HFFc6 (cell line): Measurements from ENCODE around the gene CHAF1A. TPM values are rescaled to one million over a fixed set of nuclear protein-coding genes. Genes with fewer than 3 reads are reported as not detected.

Source experiments
- DNase-seq: peaks from one replicate; pipeline ENCODE4 v3.0.0-alpha.2; 2018
- H3K27ac Mint-ChIP-seq: 2 replicates; pipeline ENCODE4 v1.8.0; 2020; ENCODE audit warnings: mild to moderate bottlenecking, mixed read lengths
- H3K27me3 Mint-ChIP-seq: 2 replicates; pipeline ENCODE4 v1.8.0; 2021; ENCODE audit warnings: mild to moderate bottlenecking, moderate library complexity, mixed read lengths; ENCODE audit not compliant: insufficient read depth
- H3K36me3 Mint-ChIP-seq: 2 replicates; pipeline ENCODE4 v1.8.0; 2021; ENCODE audit warnings: low read depth, mixed read lengths
- H3K4me1 Mint-ChIP-seq: 2 replicates; pipeline ENCODE4 v1.8.0; 2020; ENCODE audit warnings: low read depth, mixed read lengths
- H3K4me3 Mint-ChIP-seq: 2 replicates; pipeline ENCODE4 v1.8.0; 2020; ENCODE audit warnings: mild to moderate bottlenecking, moderate library complexity, mixed read lengths
- H3K9me3 Mint-ChIP-seq: 2 replicates; pipeline ENCODE4 v1.8.0; 2020; ENCODE audit warnings: mild to moderate bottlenecking, mixed read lengths
- CTCF ChIP-seq: fragments of 200-600 bp; sonication (generic); IDR thresholded peaks from 2 replicates; pipeline ENCODE4 v1.5.0; 2021; ENCODE audit warnings: antibody characterized with exemption, mild to moderate bottlenecking
- total RNA-seq, 6 experiments: library from RNA; stranded (reverse); fragmentation: NEBNext Ultra II Directional; extraction: Animal tissue kit (Norgen Biotek cat#: 25700); gene quantifications; 2 replicates in 1 of 6; 3 replicates in 5 of 6; pipeline ENCODE4 v1.2.3, GENCODE V29; 2021

The CHAF1A gene
- total RNA-seq, 6 experiments from 2014 or later = 18.3 to 26.3 (median 24.4) TPM

- DNase-seq = no peak
- Mint-ChIP-seq H3K27me3 (no peaks in the 10 kb centered on the region), H3K27ac (peak overlapping the region; percentile 54), H3K4me1 (peaks cover 29% of the 10 kb centered on the region), H3K4me3 (no peak overlapping the region; the same call in 1 of the 2 replicates), H3K36me3 (peaks cover 18% of the 10 kb centered on the region), H3K9me3 (no peaks in the 10 kb centered on the region)
- TF ChIP-seq CTCF = no peak
These were observed 12.4 kb downstream of the CHAF1A start for GRCh38 chr19:4414800-4415321.

- Mint-ChIP-seq H3K27me3 (no peaks in the 10 kb centered on the region), H3K27ac (peak overlapping the region; percentile 54), H3K4me3 (no peak overlapping the region; the same call in 1 of the 2 replicates), H3K36me3 (peaks cover 18% of the 10 kb centered on the region), H3K9me3 (no peaks in the 10 kb centered on the region), H3K4me1 (peaks cover 30% of the 10 kb centered on the region)
- no peak for TF ChIP-seq CTCF
- no peak for DNase-seq
These were observed 12.9 kb downstream of the CHAF1A start for GRCh38 chr19:4415352-4415751.

- H3K36me3 Mint-ChIP-seq = peaks cover 18% of the 10 kb centered on the region
- H3K27me3 Mint-ChIP-seq = no peaks in the 10 kb centered on the region
- TF ChIP-seq CTCF = no peak
- peaks cover 30% of the 10 kb centered on the region for H3K4me1 Mint-ChIP-seq
- H3K9me3 Mint-ChIP-seq = no peaks in the 10 kb centered on the region
- no peak overlapping the region; the same call in 1 of the 2 replicates for H3K27ac Mint-ChIP-seq
- H3K4me3 Mint-ChIP-seq = no peak overlapping the region
- no peak for DNase-seq
These were observed 13.8 kb downstream of the CHAF1A start for GRCh38 chr19:4416268-4416667.

GRCh38 chr19:4423416-4424126 lies 21.1 kb downstream of the CHAF1A start:
- H3K4me1 Mint-ChIP-seq = peaks cover 17% of the 10 kb centered on the region
- peaks cover 13% of the 10 kb centered on the region; the same call in 1 of the 2 replicates for H3K36me3 Mint-ChIP-seq
- H3K27ac Mint-ChIP-seq = no peak overlapping the region; the same call in 1 of the 2 replicates
- TF ChIP-seq CTCF = no peak
- no peak for DNase-seq
- no peaks in the 10 kb centered on the region for H3K9me3 Mint-ChIP-seq
- H3K27me3 Mint-ChIP-seq = no peaks in the 10 kb centered on the region
- no peak overlapping the region for H3K4me3 Mint-ChIP-seq

GRCh38 chr19:4425537-4425936 lies 23.1 kb downstream of the CHAF1A start:
- Mint-ChIP-seq H3K27me3 (no peaks in the 10 kb centered on the region; the same call in 1 of the 2 replicates), H3K36me3 (peaks cover 21% of the 10 kb centered on the region), H3K4me3 (peak overlapping the region; percentile 59), H3K27ac (peak overlapping the region; percentile 92), H3K4me1 (peaks cover 12% of the 10 kb centered on the region), H3K9me3 (no peaks in the 10 kb centered on the region)
- TF ChIP-seq CTCF = no peak
- DNase-seq = peak; percentile 89
